ENCODE data around the gene RFWD3.
A peak's percentile ranks its signal among the peaks of the same experiment; 100 is the strongest.

RFWD3 gene

GRCh38 chr16:74666425-74667254, at the start of gene RFWD3:
TSS of gene RFWD3 (minus strand) at chr16:74666877. CDS start at chr16:74661449, 5,428 bp downstream.
- no peak for TF ChIP-seq CTCF (IDR thresholded peaks at IDR 0.05)
- peak; percentile 98 for DNase-seq (ENCODE audit: low spot score)
- H3K27ac ChIP-seq, result peak within 1 kb of the TSS in 1 of 2 donors; percentile 62
- peak within 1 kb of the TSS; percentile 79 for H3K4me3 ChIP-seq

- DNase-seq (ENCODE audit: low spot score), result peak; percentile 62
- TF ChIP-seq CTCF (IDR thresholded peaks at IDR 0.05), result no peak
- Histone ChIP-seq H3K27ac (no peak overlapping the region), H3K4me3 (no peak overlapping the region)
Measured at GRCh38 chr16:74716355-74716754, 49.7 kb upstream of the RFWD3 start.

- H3K27ac ChIP-seq, result no peak overlapping the region
- H3K4me3 ChIP-seq, result no peak overlapping the region
- TF ChIP-seq CTCF (IDR thresholded peaks at IDR 0.05), result no peak
- DNase-seq (ENCODE audit: low spot score), result peak; percentile 66
Measured at GRCh38 chr16:74713876-74714275, 47.2 kb upstream of the RFWD3 start.

- H3K4me3 ChIP-seq, result no peak overlapping the region
- DNase-seq (ENCODE audit: low spot score), result no peak
- no peak for TF ChIP-seq CTCF (IDR thresholded peaks at IDR 0.05)
- no peak overlapping the region for H3K27ac ChIP-seq
Measured at GRCh38 chr16:74713325-74713724, 46.6 kb upstream of the RFWD3 start.

- no peak for TF ChIP-seq CTCF (IDR thresholded peaks at IDR 0.05)
- H3K4me3 ChIP-seq, result no peak overlapping the region
- no peak overlapping the region for H3K27ac ChIP-seq
- DNase-seq (ENCODE audit: low spot score), result no peak
Measured at GRCh38 chr16:74711938-74712337, 45.3 kb upstream of the RFWD3 start.

GRCh38 chr16:74710401-74710800, 43.7 kb upstream of the RFWD3 start:
- Histone ChIP-seq H3K4me3 (no peak overlapping the region), H3K27ac (no peak overlapping the region)
- DNase-seq (ENCODE audit: low spot score), result no peak
- TF ChIP-seq CTCF (IDR thresholded peaks at IDR 0.05), result no peak

GRCh38 chr16:74709441-74709877, 42.8 kb upstream of the RFWD3 start:
- Histone ChIP-seq H3K4me3 (no peak overlapping the region), H3K27ac (no peak overlapping the region)
- DNase-seq (ENCODE audit: low spot score), result no peak
- peak; percentile 92 for TF ChIP-seq CTCF (IDR thresholded peaks at IDR 0.05)

Measured in coronary artery (tissue), 2 donors.